NCI-H146 treated with DMSO at 0.1 percent for 48 hours (cell line): ENCODE data around the gene IDH3A.
A peak's percentile ranks its signal among the peaks of the same experiment; 100 is the strongest.

Experiments
- DNase-seq: peaks from one replicate; lab custom pipeline; 2025; ENCODE audit not compliant: unreplicated experiment; lab: John Stamatoyannopoulos, UW

IDH3A gene

DNA sequence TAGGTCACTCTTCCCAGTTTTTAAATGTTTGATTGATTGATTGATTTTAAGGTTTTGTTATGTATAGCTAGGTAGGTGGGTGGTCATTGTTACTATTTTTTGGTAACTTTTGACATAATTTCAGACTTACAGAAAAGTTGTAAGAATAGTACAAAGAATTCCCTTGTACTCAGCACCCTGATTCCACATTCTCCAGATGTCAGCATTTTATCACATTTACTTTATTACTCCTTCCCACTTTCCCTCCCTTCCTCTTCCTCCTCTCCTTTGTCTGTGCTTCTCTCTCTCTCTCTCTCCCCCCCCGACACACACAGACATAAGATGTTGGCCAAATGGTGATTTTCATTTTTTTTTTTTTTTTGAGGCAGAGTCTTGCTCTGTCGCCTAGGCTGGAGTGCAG lies 14.8 kb downstream of the IDH3A start:
- no peak for DNase-seq

DNA sequence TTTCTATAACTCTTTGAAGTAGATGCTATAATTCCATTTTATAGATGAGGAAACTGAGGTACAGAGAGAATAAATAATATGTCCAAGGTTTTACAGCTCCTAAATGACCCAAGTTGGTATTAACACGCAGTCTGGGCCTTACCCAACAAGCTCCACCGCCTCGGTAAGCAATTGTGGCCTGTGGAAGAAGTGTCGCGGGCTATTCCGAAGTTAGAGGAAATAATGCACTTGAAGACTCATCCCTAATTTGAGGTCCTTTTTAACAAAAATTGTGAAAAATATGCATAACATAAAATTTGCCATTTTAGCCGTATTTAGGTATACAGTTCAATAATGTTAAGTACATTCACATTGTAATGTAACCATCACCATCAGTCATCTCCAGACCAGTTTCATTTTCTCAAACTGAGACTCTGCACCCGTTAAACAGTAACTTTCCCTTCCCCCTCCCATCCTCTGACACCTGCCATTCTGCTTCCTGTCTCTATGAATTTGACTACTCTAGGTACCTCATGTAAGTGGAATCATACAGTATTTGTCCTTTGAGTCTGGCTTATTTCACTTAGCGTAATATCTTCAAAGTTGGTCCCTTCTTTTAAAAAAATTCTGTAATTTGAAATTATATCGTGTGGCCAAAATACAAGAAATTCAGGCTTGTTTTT lies 18.2 kb downstream of the IDH3A start:
- no peak for DNase-seq

DNA sequence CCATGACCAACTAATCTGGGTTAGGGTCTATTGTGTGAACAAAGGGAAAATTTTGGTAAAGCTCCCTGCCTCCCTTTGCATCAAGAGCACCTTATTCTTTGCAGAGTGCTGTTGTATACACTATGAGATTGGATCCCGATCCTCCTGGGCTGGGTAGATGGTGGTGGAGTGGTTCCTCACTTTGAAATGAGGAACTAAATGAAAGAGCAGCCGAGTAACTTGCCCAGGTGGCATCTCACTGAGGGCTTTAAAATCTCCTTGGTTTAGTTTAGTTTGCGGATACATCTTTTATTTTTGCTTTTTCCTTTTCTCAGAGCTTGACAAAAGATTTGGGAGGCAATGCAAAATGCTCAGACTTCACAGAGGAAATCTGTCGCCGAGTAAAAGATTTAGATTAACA lies 19.4 kb downstream of the IDH3A start:
- no peak for DNase-seq

GRCh38 chr15:78170848-78171773 lies 21.9 kb downstream of the IDH3A start:
- DNase-seq = no peak

DNA sequence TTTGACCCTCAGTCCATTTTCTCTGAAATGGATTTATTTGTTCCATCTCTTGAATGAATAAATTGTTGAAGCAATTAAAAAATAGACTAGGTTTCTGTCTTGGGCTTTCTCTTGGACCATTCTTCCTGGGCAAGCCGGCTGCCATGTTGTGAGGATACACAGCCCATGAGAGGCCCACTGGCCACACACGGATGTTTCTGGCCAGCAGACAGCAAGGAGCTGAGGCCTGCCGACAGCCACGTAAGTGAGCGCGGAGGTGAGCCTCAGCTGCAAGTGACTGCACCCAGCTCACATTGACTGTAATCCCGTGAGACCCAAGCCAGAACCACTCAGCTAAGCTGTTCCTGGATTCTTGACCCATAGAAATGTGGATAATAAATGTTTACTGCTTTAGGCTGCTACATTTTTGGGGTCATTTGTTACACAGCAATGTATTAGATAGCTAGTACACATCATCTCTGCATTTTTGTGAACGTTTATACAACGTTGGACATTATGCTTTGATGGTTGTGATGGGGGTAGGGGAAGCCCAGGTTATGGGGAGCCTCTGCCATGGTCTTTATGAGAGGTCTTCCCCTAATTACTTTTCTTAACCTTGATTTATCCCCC lies 22.8 kb downstream of the IDH3A start:
- DNase-seq = no peak

- DNase-seq = no peak
Observed at GRCh38 chr15:78174401-78174800, 25.2 kb downstream of the IDH3A start.

DNA sequence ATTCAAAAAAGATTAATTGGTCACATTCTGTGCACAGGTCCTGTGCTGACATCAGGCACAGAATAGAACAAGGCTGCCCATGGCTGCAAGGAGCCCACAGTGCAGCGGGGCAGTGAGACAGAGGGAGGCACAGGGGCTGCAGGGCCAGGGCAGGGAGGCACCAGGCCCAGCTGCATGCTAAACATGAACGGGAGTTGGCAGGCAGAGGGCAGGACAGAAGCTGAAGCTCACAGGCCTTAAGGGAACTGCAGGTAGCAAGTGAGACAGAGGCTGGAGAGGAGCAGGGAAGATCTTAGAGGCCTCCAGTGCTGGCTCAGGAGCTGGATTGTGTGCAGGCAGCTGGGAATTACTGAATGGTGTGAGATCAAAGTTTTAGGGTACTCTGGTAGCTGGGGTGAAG lies 26.2 kb downstream of the IDH3A start:
- no peak for DNase-seq

- DNase-seq = peak; percentile 1
Observed at GRCh38 chr15:78177447-78177873, 28.3 kb downstream of the IDH3A start.

DNA sequence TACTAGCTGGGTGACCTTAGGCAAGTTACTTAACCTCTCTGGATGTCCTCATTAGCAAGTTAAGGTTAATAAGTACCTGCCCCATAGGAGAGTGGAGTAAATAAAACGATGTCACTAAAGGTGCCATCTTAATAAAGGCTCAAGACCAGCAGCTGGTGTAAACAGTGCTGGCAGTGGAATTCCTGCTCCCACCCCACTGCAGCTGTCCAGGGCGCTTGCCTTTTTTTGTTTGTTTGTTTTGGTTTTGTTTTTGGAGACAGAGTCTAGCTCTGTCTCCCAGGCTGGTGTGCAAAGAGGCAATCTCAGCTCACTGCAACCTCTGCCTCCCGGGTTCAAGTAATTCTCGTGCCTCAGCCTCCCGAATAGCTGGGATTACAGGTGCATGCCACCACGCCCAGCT lies 28.9 kb downstream of the IDH3A start:
- no peak for DNase-seq

DNA sequence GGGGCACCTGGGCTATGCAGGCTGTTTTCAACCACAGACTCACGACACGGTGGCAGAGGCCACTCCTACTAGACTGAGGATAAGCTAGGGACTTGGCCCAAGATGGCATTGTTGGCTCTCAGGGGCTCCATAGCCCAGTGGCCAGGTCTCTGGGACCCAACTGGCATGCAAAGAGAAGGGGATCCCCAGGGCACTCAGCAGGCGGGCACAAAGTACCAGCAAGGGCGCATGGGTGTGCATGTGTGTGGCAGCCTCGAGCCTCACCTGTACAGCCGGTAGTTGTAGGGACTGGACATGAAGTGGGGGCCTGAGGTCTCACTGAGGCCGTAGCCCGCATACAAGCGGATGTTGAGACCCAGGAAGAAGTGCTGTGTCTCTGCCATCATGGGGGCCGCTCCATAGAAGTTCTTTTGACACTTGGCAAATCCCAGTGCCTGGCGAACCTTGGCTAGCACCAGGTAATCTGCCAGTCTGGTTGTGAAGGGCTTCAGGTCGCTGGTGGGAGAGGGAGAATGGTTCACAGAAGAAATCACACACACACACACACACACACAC lies 30.2 kb downstream of the IDH3A start:
- DNase-seq = no peak

GRCh38 chr15:78179906-78180305 lies 30.7 kb downstream of the IDH3A start:
- DNase-seq = no peak

DNA sequence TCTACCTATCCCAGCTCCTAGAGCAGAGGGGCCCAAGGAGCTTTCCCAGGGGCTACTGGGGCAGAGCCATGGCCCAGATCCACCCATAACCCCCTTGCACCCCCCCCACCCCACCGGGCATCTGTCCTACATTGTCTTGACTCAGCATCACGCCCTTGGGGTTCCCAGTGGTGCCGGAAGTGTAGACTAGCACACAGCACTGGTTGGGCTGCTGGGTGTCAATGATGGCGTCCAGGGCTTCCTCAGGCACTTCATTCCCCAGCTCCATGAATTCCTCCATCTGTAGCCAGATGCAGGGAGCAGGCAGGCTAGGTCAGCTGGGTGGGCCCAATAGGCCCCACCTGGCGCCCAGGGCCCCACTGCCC lies 33.2 kb downstream of the IDH3A start:
- no peak for DNase-seq

GRCh38 chr15:78182821-78183220 lies 33.7 kb downstream of the IDH3A start:
- DNase-seq = no peak

DNA sequence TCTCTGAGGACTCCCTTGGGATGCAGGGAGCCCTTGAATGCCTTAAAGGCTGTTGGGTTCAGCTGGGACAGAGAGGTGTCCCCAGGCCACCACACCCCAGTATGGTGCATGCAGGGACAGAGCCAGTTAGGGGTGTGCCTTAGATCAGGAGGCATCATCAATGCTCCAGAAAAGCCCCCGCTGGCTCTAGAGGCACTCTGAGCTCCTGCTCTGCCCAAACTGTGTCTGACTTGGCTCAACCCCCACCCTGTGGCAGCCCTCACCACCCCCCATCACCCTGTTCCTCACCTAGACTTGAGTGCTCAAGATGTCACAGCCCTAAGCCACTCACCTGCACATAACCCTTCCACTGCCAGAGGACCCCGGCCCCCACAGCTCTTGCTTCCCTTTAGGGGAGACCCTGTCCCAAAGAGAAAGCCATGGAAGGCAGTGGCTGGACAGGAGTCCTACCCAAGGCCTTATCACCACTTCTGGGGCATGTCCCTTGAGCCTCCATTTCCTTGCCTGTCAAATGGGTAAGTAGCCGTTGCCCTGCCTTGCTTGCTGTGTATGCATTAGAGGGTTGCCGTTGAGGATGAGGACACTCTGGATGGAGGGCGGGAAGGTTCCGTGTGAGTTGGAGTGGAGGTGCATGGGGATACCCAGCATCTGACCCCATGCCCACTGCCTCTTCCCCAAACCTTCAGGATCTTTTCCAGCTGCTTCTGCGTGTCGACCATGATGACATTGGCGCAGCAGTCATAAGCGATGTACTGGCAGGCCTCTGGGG lies 43.8 kb downstream of the IDH3A start:
- no peak for DNase-seq

DNA sequence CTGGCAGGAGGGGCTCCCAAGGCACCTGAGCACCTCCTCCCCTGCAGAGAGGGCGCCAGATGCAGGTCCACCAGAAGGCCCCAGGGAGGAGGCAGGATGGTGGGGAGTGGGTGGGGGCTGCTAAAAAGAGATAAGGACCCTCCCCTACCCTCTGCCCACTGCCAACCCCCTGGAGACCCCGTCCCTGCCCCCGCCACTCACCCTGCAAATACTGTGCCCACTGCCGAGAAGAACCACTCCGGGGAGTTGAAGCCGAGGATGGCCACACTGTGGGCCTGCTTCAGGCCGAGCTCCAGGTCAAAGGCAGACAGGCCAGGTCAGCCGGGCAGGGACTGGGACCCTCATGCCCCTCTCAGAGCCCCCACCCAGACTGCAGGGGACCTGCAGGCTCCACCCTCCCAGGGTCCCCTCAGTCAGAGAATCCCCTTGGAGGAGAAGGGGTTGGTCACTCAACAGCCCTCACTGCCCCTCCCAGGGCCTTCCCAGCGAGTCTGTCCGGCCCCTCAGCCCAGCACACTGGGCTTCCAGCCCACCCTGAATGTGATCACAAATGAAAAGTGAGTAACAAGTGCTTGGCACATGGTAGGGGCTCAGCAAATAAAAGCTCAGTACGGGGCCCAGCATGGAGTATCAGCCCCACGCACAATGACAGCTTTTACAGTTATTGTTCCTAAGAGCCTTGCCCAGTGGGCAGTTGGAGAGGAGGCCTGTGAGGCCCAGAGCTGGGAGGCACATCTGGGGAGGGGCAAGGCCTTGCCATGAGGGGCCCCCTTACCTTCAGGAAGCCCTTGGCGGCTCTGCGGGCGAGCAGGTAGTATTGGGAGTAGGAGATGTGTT lies 44.8 kb downstream of the IDH3A start:
- DNase-seq = no peak

GRCh38 chr15:78194568-78194925 lies 45.4 kb downstream of the IDH3A start:
- DNase-seq = no peak

DNA sequence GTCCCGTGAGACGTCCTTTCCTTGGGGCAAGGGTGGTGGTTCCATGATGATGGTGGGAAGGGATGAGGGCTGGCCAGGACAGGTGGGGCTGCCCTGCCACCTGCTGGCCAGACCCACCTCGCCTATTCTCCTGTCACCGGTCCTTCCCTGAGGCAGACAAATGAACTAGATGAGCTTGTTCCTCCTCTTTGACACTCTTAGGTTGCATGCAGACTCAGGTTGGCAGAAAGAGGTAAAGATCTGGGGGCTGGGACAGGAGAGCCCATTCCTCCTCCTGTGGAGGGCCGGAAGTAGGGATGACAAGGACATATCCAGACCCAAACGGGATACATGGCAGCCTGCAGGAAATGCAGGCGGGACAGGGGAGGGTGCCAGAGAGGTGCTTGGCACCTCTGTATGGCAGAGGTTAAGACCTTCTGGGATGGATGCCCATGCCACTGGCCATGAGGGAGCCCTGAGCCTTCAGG lies 46.6 kb downstream of the IDH3A start:
- DNase-seq = peak; percentile 35

- no peak for DNase-seq
Observed at GRCh38 chr15:78197632-78198031, 48.5 kb downstream of the IDH3A start.

- no peak for DNase-seq
Observed at GRCh38 chr15:78200276-78200930, 51.2 kb downstream of the IDH3A start.
